T-helper 1 cell treated with Interleukin-12 subunit alpha and Interleukin-12 subunit beta and Interleukin-4 antibody, amounts not matched to agents 30 ng/mL and 1 ng/mL, for 36 hours (primary cell): ENCODE data around the gene RUVBL2. TPM values are rescaled to one million over a fixed set of nuclear protein-coding genes. Genes with fewer than 3 reads are reported as not detected.
"Not testable (repeated sequence)": the region's sequence is repeated elsewhere in the genome, so short reads cannot be mapped to it uniquely, and the experiment has no call there.

Experiments used
- intact Hi-C: fragments of 100-400 bp; cut with micrococcal nuclease; formaldehyde crosslinking; loops from one replicate; pipeline ENCODE4 v1.15.1; 2024
- total RNA-seq: library from RNA; stranded (reverse); gene quantifications from 2 replicates; pipeline ENCODE4 v1.2.3, GENCODE V29; 2022

The RUVBL2 gene
- total RNA-seq, 1 donor from 2014 or later, result 87.7 TPM

DNA sequence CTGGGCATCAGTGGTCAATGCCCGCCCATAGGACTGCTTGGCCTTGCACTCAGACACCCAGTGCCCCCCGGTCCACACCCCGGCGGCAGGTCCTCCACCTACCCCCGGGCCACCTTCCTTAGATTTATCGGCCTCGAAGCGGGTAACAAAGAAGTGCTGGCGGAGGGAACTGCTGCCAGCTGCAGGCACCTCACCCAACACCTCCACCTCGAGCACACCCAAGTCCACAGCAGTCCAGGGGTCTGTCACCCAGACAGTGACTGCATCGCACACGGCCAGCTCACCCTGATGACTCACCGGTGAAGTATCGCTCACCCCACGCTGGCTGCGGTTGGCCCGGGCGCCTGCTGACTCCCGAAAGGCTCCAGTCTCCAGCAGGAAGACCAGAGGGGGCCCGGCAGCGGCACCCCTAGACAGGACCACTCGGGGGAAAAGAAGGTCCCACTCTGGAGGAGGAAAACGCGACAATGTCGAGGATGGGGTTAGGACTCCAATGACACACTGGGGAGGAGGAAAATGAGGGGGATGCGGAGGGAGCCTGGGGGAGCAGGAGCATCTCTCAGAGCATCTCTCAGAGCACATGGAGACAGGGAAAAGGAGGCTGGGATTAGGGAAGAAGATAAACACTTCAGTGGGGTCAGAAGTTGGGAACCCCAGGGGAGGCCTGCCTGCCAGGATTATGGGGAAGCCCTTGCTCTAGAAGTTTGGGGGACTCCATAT is 45.0 kb downstream of the RUVBL2 start:
- intact Hi-C loops, result not testable (repeated sequence)

DNA sequence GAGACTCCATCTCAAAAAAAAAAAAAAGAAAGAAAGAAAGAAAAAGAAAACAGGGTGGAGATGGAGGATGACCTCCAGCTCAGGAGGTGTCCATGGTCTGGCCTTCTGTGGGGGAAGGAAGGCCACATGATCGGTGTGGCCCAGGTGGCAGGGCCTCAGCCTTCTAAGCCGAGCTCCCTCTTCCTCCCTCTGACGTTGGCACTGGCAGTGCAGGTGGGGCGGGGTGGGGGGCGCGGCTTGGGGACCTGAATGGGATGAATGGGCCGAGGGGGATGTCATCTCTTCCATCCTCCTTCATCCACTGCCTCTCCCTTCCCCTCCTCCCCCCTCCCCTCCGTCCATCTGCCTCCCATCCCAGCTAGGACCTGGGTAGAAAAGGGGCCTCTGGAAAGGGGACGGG is 46.0 kb downstream of the RUVBL2 start:
- intact Hi-C loops, result not testable (repeated sequence)

DNA sequence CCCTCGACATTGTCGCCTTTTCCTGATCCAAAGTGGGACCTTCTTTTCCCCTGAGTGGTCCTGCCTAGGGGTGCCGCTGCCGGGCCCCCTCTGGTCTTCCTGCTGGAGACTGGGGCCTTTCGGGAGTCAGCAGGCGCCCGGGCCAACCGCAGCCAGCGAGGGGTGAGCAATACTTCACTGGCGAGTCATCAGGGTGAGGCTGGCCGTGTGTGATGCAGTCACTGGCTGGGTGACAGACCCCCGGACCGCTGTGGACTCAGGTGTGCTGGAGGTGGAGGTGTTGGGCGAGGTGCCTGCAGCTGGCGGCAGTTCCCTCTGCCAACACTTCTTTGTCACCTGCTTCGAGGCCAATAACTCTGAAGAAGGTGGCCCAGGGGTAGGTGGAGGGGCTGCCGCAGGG is 48.5 kb downstream of the RUVBL2 start:
- intact Hi-C loops, result no loop called here

DNA sequence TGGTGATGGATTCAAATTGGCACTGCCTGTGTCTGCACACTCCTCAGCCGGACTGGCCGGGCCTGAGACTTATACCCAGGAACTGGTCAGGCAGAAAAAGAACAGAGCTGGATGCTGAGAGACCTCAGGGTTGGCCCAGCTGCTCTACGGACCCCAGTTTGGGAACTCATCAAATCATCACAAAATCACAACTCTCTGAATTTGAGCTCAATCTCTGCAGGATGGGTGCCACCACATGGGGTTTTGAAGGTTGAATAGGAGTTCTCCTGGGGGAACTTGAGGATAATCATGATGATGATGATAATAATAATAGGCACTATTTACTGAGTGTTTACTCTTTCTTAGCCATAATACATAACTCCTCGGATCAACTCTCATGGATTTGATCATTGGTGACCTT is 49.0 kb downstream of the RUVBL2 start:
- intact Hi-C loops, result not testable (repeated sequence)

DNA sequence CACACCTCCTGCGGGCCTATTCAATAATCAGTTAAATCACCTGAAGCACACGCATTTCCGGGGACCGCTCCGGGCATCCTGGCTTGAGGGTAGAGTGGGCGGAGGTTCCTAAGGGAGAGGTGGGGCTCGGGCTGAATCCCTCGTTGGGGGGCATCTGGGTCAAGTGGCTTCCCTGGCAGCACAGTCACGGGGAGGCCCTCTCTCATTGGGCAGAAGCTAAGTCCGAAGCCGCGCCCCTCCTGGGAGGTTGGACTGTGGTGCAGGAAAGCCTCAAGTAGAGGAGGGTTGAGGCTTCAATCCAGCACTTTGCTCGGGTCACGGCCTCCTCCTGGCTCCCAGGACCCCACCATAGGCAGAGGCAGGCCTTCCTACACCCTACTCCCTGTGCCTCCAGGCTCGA is 49.9 kb downstream of the RUVBL2 start, which contains the start of gene CGB5:
TSS of gene CGB5 (plus strand) at position 301 of the 400 bp plus-strand sequence. CDS start 362 bp downstream, outside the sequence.
- intact Hi-C loops, result not testable (repeated sequence)

DNA sequence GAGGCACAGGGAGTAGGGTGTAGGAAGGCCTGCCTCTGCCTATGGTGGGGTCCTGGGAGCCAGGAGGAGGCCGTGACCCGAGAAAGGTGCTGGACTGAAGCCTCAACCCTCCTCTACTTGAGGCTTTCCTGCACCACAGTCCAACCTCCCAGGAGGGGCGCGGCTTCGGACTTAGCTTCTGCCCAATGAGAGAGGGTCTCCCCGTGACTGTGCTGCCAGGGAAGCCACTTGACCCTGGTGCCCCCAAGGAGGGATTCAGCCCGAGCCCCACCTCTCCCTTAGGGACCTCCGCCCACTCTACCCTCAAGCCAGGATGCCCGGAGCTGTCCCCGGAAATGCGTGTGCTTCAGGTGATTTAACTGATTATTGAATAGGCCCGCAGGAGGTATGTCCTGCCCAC is 55.3 kb downstream of the RUVBL2 start, which contains the start of gene CGB8:
TSS of gene CGB8 (minus strand) at position 101 of the 400 bp plus-strand sequence. CDS start 372 bp downstream, outside the sequence.
- intact Hi-C loops, result not testable (repeated sequence)

DNA sequence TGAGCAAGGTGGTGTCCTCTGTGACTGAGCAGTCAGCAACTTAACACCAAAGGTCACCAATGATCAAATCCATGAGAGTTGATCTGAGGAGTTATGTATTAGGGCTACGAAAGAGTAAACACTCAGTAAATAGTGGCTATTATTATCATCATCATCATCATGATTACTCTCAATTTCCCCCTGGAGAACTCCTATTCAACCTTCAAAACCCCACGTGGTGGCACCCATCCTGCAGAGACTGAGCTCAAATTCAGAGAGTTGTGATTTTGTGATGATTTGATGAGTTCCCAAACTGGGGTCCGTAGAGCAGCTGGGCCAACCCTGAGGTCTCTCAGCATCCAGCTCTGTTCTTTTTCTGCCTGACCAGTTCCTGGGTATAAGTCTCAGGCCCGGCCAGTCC is 56.1 kb downstream of the RUVBL2 start:
- intact Hi-C loops, result not testable (repeated sequence)

DNA sequence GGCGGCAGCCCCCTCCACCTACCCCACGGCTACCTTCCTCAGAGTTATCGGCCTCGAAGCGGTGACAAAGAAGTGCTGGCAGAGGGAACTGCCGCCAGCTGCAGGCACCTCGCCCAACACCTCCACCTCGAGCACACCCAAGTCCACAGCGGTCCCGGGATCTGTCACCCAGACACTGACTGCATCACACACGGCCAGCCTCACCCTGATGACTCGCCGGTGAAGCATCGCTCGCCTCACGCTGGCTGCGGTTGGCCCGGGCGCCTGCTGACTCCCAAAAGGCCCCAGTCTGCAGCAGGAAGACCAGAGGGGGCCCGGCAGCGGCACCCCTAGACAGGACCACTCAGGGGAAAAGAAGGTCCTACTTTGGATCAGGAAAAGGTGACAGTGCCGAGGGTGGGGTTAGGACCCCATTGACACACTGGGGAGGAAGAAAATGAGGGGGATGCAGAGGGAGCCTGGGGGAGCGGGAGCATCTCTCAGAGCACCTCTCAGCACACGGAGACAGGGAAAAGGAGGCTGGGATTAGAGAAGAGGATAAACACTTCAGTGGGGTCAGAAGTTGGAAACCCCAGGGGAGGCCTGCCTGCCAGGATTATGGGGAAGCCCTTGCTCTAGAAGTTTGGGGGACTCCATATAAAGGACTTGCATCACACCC is 56.8 kb downstream of the RUVBL2 start:
- intact Hi-C loops, result not testable (repeated sequence)

DNA sequence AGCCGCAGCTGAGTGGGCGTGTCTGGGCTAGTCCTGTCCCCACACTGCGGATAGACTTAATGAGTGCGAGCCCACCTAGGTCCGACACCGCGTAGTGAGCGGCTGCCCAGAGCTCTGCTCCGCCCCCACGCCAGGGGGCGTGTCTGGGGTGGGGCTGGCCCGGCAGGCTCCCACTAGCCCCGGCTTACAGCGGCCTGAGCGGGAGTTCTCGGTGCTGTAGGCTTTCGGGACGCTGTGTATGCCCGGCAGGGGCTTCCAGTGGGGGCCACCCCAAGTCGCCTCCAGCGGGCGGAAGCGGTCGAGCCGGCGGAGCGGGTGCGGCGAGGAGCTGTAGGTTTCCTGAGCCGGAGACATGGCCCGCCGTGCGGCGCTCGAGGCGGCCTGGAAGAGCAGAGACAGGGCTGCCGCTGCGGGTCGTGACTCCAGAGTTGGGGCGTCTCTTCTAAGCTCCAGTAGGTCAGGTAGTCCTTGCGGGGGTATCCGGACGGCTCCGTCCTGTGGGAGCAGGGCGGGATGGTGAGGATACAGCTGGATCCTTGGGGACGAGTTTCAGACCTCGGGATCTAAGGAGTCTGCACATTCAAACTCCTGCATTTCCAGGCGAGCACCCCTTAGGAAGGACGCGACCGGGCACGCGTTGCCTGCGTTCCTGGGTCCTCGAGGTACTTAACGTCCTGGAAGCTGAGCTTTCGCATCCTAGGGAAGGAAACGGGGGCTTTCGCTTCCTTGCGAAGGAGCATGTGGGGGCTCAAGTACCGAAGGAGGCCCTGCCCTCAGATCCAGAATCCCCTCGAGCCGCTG is 62.6 kb downstream of the RUVBL2 start:
- intact Hi-C loops, result loop anchor here (5.0 kb wide), 1 partner anchor 39 kb away; the partner anchor contains the start of gene LHB

DNA sequence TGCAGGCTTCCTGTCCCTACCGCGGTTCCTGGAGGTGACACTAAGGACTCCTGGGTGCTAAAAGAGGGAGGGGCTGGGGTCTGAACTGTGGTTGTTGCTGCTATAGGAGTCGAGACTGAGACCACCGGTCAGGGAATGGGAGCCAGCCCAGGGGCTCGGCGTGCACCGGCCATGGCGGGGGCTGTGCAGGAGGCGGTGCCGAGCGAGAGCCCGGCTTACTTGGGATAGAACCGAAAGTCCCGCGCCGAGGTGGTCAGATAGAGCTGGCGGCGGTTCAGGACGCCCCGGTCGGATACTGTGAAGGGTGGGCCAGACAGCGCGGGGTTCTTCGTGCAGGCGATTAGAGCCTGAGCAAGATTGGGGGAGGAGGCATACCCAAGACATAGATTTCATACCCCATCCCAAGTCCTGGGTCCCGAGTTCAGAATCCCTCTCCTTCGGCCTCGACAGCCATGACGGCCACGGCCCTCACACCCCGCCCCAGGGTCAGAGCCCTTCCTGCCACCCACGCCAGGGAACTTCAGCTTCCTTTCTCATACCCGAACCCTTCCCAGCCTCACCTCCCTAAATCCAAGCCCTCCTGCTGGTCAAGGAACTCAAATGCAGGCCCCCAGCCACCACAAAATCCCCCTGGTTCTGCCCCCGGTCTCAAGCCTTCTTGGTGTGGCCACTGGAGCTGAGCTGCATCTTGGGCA is 63.4 kb downstream of the RUVBL2 start:
- intact Hi-C loops, result loop anchor here (5.0 kb wide), 1 partner anchor 40 kb away; the partner anchor contains the start of gene LHB

DNA sequence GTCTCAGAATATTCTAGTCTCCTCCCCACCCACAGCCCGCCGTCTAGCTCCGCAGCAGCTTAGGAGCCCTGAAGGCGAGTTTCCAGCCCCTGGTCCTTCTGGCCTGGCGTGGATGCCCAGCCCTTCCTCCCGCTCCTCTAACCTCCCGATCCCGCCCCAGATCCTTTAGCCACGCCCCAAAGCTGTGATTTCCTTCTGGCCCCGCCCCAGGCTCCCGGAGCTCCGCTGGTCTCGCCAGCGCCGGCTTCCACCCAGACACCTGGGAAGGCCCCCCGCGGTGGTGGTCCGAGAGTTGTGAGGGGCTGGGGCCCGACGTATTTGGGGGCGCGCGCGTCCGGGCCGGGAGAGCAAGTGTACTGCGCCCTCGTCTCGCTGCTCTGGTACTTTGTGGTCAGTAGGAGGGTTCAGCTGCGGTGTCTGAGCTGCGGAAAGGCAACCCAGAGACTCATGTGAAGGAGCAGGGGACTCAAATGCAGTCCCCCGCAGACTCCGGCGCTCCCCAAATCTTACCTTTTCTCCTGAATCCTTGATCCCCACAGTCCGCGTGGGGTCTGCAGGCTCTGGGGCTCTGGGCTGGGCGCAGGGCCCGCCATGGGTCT is 64.0 kb downstream of the RUVBL2 start, which contains the start of gene CGB7:
TSS of gene CGB7 (minus strand) at position 114 of the 599 bp plus-strand sequence. CDS start 2,374 bp downstream, outside the sequence.
- intact Hi-C loops, result loop anchor here (5.0 kb wide), 1 partner anchor 40 kb away; the partner anchor contains the start of gene LHB

DNA sequence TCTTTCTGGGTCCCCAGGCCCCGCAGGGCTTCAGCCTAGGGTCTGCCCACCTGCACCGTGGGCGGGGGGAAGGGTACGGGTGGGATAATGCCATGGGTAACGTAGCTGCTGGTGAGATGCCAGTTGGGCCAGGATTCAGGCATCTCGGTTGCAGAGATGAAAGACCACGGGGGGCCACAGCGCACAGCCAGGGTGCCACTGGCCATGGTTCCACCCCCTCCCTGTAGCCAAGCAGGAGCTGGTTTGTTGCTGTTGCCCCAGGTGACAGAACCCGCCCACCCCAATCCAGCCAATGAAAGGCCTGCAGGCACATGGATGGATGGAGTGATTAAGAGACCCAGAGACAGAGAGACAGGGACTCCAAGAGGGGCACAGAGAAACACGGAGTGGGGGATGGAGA is 64.9 kb downstream of the RUVBL2 start:
- intact Hi-C loops, result loop anchor here (5.0 kb wide), 1 partner anchor 41 kb away; the partner anchor contains the start of gene LHB

DNA sequence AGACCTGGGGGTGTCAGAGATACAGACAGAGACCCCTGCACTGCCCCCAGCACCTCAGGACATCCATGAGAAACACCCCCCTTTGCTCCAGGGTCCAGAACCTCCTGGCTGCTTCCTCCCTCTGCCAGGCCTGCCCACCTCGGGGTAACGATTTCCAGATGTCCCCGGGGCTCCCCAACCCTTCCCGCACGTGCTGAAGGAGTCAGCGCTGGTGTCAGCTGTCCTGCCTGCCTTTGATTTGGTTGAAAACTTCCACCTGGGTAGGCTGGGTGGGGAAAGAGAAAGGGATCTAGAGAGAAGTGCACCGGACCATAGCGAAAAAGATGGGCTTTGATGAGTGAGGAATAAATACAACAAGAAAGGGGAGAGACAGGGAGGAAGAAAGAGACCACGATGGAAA is 65.4 kb downstream of the RUVBL2 start:
- intact Hi-C loops, result loop anchor here (5.0 kb wide), 1 partner anchor 42 kb away; the partner anchor contains the start of gene LHB

DNA sequence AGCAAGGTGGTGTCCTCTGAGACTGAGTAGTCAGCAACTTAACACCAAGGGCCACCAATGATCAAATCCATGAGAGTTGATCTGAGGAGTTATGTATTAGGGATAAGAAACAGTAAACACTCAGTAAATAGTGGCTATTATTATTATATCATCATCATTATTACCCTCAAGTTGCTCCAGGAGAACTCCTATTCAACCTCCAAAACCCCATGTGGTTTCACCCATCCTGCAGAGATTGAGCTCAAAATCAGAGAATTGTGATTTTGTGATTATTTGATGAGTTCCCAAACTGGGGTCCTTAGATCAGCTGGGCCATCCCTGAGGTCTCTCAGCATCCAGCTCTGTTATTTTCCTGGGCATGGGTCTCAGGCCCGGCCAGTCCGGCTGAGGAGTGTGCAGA is 67.3 kb downstream of the RUVBL2 start:
- intact Hi-C loops, result no loop called here

DNA sequence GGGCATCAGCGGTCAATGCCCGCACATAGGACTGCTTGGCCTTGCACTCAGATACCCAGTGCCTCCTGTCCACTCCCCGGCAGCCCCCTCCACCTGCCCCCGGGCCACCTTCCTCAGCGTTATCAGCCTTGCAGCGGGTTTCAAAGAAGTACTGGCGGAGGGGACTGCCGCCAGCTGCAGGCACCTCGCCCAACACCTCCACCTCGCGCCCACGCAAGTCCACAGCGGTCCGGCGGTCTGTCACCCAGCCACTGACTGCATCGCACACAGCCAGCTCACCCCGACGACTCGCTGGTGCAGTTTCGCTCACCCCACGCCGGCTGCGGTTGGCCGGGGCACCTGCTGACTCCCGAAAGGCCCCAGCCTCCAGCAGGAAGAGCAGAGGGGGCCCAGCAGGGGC is 67.8 kb downstream of the RUVBL2 start:
- intact Hi-C loops, result no loop called here

DNA sequence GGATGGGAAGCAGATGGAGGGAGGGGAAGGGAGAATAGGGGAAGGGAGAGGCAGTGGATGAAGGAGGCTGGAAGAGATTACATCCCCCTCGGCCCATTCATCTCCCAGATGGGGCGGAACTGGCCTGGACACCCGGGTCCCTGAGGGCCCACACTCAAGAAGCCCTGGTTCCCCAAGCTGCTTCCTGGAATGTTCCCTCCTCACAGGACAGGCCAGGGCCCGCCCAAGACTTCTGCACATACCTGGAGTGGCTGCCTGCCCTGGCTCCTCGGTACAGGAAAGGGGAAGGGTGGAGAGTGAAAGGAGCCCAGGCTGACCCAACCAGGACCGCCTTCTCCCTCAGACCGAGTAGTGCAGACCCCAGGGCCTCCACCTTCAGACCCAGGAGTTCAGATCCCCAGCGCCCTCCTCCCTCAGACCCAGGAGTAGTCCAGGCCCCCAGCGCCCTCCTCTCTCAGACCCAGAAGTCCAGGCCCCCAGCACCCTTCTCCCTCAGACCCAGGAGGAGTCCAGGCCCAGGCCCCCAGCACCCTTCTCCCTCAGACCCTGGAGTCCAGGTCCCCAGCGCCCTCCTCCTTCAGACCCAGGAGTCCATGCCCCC is 70.4 kb downstream of the RUVBL2 start:
- intact Hi-C loops, result no loop called here

DNA sequence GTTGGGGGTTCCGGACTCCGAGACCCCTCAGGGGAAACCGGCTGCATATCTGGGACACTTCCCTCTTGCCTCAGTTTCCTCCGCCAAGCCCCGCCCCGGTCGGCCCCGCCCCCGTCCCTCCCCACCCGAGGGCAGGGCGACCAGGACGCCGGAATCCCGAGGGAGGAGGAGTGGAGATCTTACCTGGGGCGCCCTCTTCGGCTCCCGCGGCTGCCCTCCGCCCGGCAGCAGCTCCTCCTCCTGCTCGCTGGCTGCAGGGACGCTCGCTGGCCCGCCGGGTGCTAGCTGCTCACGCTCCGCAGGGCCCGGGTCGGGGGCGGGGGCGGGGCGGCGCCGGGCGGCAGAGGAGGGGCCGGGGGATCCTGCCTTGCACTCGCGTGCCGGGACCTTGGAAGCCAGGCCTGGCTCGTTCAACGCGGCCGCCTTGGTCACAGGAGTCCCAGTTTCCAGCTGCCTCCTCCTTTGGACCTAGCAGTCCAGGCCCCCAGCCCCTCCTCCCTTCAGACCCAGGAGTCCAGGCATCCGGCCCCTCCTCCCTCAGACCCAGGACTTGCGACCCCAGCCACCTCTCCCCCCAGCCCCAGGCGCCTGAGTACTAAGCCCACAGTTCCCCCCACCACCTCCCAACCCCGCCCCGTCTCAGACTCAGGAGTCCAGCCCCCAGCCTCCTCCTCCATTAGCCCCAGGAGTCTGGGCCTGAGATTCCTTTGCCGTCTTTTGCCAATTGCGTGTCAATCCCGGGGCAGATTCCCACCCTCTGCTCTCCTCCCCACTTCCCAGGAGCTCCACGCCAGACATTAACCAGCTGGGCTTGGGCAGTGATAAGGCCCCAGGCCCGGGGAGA is 71.3 kb downstream of the RUVBL2 start, which contains the start of gene NTF4:
TSS of gene NTF4 (minus strand) at position 51 of the 844 bp plus-strand sequence. CDS start 2,821 bp downstream, outside the sequence.
- intact Hi-C loops, result no loop called here
